K562 (cell line): ENCODE measurements around the gene CNOT6. TPM values are rescaled to one million over a fixed set of nuclear protein-coding genes. Genes with fewer than 3 reads are reported as not detected.
"Not testable (repeated sequence)": the region's sequence is repeated elsewhere in the genome, so short reads cannot be mapped to it uniquely, and the experiment has no call there.

Experiments used
- ATAC-seq: fragments of 200-7000 bp; cut with Tn5 transposase; 3 replicates; pipeline ENCODE4 v1.9.1; 2020; ENCODE audit warnings: moderate library complexity
- BruUV-seq: library from RNA; stranded (reverse); fragments of 400-500 nt; replicated peaks from 2 replicates; lab custom pipeline; 2021; lab: Mats Ljungman, UMichigan
- CTCF ChIA-PET: fragments of 300-600 bp; formaldehyde crosslinking; extraction: SDS; loops from one replicate; lab custom pipeline; 2021; ENCODE audit warnings: low intra/inter-chr PET ratio; lab: Yijun Ruan, JAX
- POLR2A ChIA-PET: fragments of 300-600, 350-650 bp; sonication (Branson Sonifier 250); formaldehyde crosslinking; extraction: SDS; loops from one replicate; lab custom pipeline; 2021; ENCODE audit warnings: antibody characterized with exemption, inconsistent platforms; lab: Yijun Ruan, JAX
- DNase-seq, 4 experiments: peaks; one replicate each; pipeline versions ENCODE4 v3.0.0 to v3.0.0-alpha.2; 2011 to 2018; ENCODE audit warnings: low spot score in 3 of 4, mixed read lengths in 3 of 4; ENCODE audit errors: extremely low read depth in 1 of 4
- FAIRE-seq: peaks from 2 replicates; lab custom pipeline; 2011; peaks lifted over from hg19 to GRCh38; lab: Jason Lieb, UNC
- H2AFZ ChIP-seq: 2 replicates; pipeline ENCODE4 v1.6.0; 2011; ENCODE audit warnings: low read depth, low read length, control low read depth, inconsistent platforms
- H3K27ac ChIP-seq: fragments of 200-600 bp; 3 replicates; pipeline ENCODE4 v1.8.0; 2011; ENCODE audit warnings: low read depth, mild to moderate bottlenecking, control low read depth, inconsistent platforms, low read length, moderate library complexity, mixed read lengths; ENCODE audit errors: extremely low read depth
- H3K27me3 ChIP-seq, 2 experiments: fragments of 300-600 bp in 1 of 2; 2 replicates in 1 of 2; 3 replicates in 1 of 2; pipeline versions ENCODE4 v1.6.0 to v1.8.0; 2011; ENCODE audit warnings: inconsistent platforms in 2 of 2, low read length in 2 of 2, mild to moderate bottlenecking in 1 of 2, mixed read lengths in 1 of 2, moderate library complexity in 1 of 2; ENCODE audit not compliant: control insufficient read depth in 2 of 2, insufficient read depth in 2 of 2
- H3K36me3 ChIP-seq: fragments of 300-600 bp; 3 replicates; pipeline ENCODE4 v1.8.0; 2011; ENCODE audit warnings: mild to moderate bottlenecking, low read length, inconsistent platforms; ENCODE audit not compliant: control insufficient read depth, insufficient read depth
- H3K4me1 ChIP-seq, 2 experiments: fragments of 200-600 bp in 1 of 2; replicated peaks in 1 of 2; 2 replicates in 1 of 2; 3 replicates in 1 of 2; pipeline versions ENCODE4 v1.5.1 to v1.8.0; 2011; ENCODE audit warnings: inconsistent platforms in 2 of 2, low read length in 2 of 2, mild to moderate bottlenecking in 1 of 2, mixed read lengths in 1 of 2, moderate library complexity in 1 of 2; ENCODE audit not compliant: control insufficient read depth in 2 of 2, insufficient read depth in 2 of 2
- H3K4me2 ChIP-seq: 2 replicates; pipeline ENCODE4 v1.6.1; 2011; ENCODE audit warnings: low read length, control low read depth, inconsistent platforms, mixed read lengths; ENCODE audit not compliant: insufficient read depth
- H3K4me3 ChIP-seq: fragments of 200-600 bp; sonication (generic), shearing (Covaris generic); 2 replicates; pipeline ENCODE4 v1.5.1; 2016; ENCODE audit warnings: control low read depth, inconsistent platforms
- H3K79me2 ChIP-seq: fragments of 200-600 bp; 3 replicates; pipeline ENCODE4 v1.8.0; 2011; ENCODE audit warnings: low read length, inconsistent platforms; ENCODE audit not compliant: control insufficient read depth, insufficient read depth
- H3K9ac ChIP-seq, 2 experiments: 2 replicates each; pipeline versions ENCODE4 v1.6.0 to v1.6.1; 2011; ENCODE audit warnings: low read depth in 2 of 2, low read length in 2 of 2, control low read depth in 1 of 2, inconsistent platforms in 1 of 2, mild to moderate bottlenecking in 1 of 2, mixed read lengths in 1 of 2; ENCODE audit not compliant: insufficient read depth in 1 of 2
- H3K9me1 ChIP-seq: one replicate; pipeline ENCODE4 v1.6.0; 2011; ENCODE audit warnings: inconsistent platforms, mild to moderate bottlenecking, low read length, moderate library complexity; ENCODE audit not compliant: control insufficient read depth, insufficient read depth
- H3K9me3 ChIP-seq: replicated peaks from 2 replicates; pipeline ENCODE4 v1.5.1; 2011; ENCODE audit warnings: low read depth, low read length, inconsistent platforms; ENCODE audit not compliant: control insufficient read depth, insufficient read depth
- H4K20me1 ChIP-seq: replicated peaks from 2 replicates; pipeline ENCODE4 v1.6.1; 2011; ENCODE audit warnings: low read length, inconsistent platforms, mixed read lengths; ENCODE audit not compliant: control insufficient read depth, insufficient read depth
- MEIS2 ChIP-seq: fragments of 450-650 bp; IDR thresholded peaks from 2 replicates; pipeline ENCODE4 v1.6.1; 2014; ENCODE audit warnings: mild to moderate bottlenecking; ENCODE audit not compliant: partially characterized antibody
- ZNF274 ChIP-seq: IDR thresholded peaks from 2 replicates; pipeline ENCODE4 v1.6.1; 2011; ENCODE audit warnings: low read depth, mild to moderate bottlenecking, low read length, moderate library complexity, borderline replicate concordance
- WGBS: fragments of 100-300 bp; shearing (Covaris generic); methylation state at CpG from one replicate; pipeline ENCODE4 v1.1.6; 2016; ENCODE audit warnings: low coverage, mixed read lengths; ENCODE audit not compliant: insufficient coverage; ENCODE audit errors: missing lambda C conversion rate; 5-methylcytosine and 5-hydroxymethylcytosine counted together
- in situ Hi-C: fragments of 300-500 bp; cut with MboI; formaldehyde crosslinking; loops from 4 replicates; pipeline ENCODE4 v1.15.0; 2018; ENCODE audit warnings: inconsistent platforms, mixed read lengths
- intact Hi-C: fragments of 100-400 bp; cut with micrococcal nuclease; formaldehyde crosslinking; loops from 2 replicates; pipeline ENCODE4 v1.14.2; 2022
- polyA plus RNA-seq, 8 experiments: library from polyadenylated mRNA; depleted of rRNA in 4 of 8; stranded (reverse) in 5 of 8; unstranded in 3 of 8; fragments of >200 nt; fragmentation: Nextera tagmentation in 2 of 8; fragmentation: Illumina TruSeq in 1 of 8; extraction: Ambion mirVana in 2 of 8; extraction: Trizol in 1 of 8; gene quantifications; 2 replicates each; pipeline versions ENCODE4 v1.2.1 to v1.2.3, GENCODE V29; 2011 to 2014; ENCODE audit warnings: inconsistent platforms in 1 of 8, missing spikeins in 1 of 8
- total RNA-seq, 7 experiments: library from RNA; depleted of rRNA in 6 of 7; stranded (reverse); fragments of >200 nt in 6 of 7; fragmentation: Illumina TruSeq in 2 of 7; extraction: Trizol in 2 of 7; gene quantifications; 2 replicates each; pipeline versions ENCODE4 v1.2.1 to v1.2.3, GENCODE V29; 2011 to 2021; ENCODE audit warnings: low replicate concordance in 1 of 7

Gene CNOT6
- total and polyA plus RNA-seq, 9 of the 15 experiments (the other 6 are each of a cell fraction or from before 2014, with no cell fraction given): 4.9 to 32.4 (median 14.0) TPM

DNA sequence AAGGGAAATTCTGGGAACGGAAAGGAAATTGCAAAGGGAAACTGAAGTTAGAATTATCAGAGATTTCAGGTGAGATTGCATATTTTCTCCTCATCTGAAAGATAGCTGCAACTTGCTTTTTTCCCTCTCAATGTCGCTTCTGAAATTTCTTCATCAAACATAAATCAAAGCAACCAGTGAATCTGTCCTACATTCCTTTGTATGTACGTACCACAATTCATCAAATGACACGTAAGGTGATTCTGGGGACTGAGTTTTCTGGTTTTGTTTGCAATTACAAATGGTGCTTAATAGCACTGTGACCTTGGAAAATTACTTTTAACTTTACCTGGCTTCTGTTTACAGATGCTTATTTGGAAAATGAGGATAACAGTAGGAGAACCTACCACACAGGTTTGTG lies 21.9 kb upstream of the CNOT6 start:
- no peaks in the 10 kb centered on the region for H3K9me3 ChIP-seq
- intact Hi-C loops: loop anchor here (5.0 kb wide), 3 partner anchors 135 to 345 kb away; no protein-coding TSS in a partner anchor
- in situ Hi-C loops: no loop called here
- no peak overlapping the region for H3K4me3 ChIP-seq
- ChIA-PET CTCF (interaction anchor here (1.0 kb wide), 1 partner anchor 246 kb away, joined by 3 read pairs; no protein-coding TSS in a partner anchor), POLR2A (no interaction called here)
- H4K20me1 ChIP-seq: peaks cover 14% of the 10 kb centered on the region; the same call in 1 of the 2 replicates
- peak; percentile 19 for TF ChIP-seq MEIS2
- no peak for TF ChIP-seq ZNF274
- DNase-seq: no peak
- H3K4me1 ChIP-seq: peaks cover 0 to 7% of the 10 kb centered on the region in 2 experiments; a peak in 2 of 5 replicates
- no peaks in the 10 kb centered on the region for H3K9me1 ChIP-seq
- H3K27ac ChIP-seq: no peak overlapping the region
- BruUV-seq: no TSS peak
- H3K27me3 ChIP-seq: peaks cover 8 to 55% of the 10 kb centered on the region in 2 experiments
- no peaks in the 10 kb centered on the region for H3K79me2 ChIP-seq
- no peak for FAIRE-seq
- no peak overlapping the region for H2AFZ ChIP-seq
- H3K4me2 ChIP-seq: no peak overlapping the region
- 4% methylated on average over 4 of the region's 4 CpGs for WGBS
- H3K9ac ChIP-seq: no peak overlapping the region
- no peaks in the 10 kb centered on the region for H3K36me3 ChIP-seq
- no peak for ATAC-seq

DNA sequence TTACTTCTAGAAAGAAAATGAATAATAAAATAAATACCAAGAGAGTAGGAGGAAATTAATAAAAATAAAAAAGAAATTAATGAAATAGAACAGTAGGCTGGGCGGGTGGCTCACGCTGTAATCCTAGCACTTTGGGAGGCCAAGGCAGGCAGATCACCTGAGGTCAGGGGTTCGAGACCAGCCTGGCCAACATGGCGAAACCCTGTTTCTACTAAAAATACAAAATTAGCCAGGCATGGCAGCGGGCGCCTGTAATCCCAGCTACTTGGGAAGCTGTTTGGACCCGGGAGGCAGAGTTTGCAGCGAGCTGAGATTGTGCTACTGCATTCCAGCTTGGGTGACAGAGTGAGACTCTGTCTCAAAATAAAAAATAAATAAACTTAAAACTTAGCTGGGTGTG lies 20.8 kb upstream of the CNOT6 start:
- H3K4me1 ChIP-seq, H3K36me3 ChIP-seq, BruUV-seq, H3K27ac ChIP-seq, POLR2A ChIA-PET, H2AFZ ChIP-seq, in situ Hi-C loops, FAIRE-seq, ATAC-seq, H3K4me3 ChIP-seq, H3K9me1 ChIP-seq, H3K79me2 ChIP-seq, DNase-seq, H3K9ac ChIP-seq, H3K4me2 ChIP-seq, H3K9me3 ChIP-seq: not testable (repeated sequence)
- intact Hi-C loops: loop anchor here (5.0 kb wide), 3 partner anchors 134 to 346 kb away; no protein-coding TSS in a partner anchor
- peaks cover 11% of the 10 kb centered on the region; the same call in 1 of the 2 replicates for H4K20me1 ChIP-seq
- WGBS: 7% methylated on average over 8 of the region's 8 CpGs
- CTCF ChIA-PET: interaction anchor here (0.6 kb wide), 1 partner anchor 114 kb away, joined by 4 read pairs; no protein-coding TSS in a partner anchor
- H3K27me3 ChIP-seq: peaks cover 8 to 44% of the 10 kb centered on the region in 2 experiments
